Adrenal gland (tissue), 12 donors: ENCODE results near the gene ADPRHL1. TPM values are rescaled to one million over a fixed set of nuclear protein-coding genes. Genes with fewer than 3 reads are reported as not detected.
"Not testable (repeated sequence)": the region's sequence is repeated elsewhere in the genome, so short reads cannot be mapped to it uniquely, and the experiment has no call there.

Source experiments
- DNase-seq, 7 donors: peaks; one replicate each; pipeline ENCODE4 v3.0.0-alpha.2; 2019 to 2020
- H3K27ac ChIP-seq, 5 donors: fragments of 200-600 bp; sonication (generic) in 4 of 5; 1 replicate in 3 of 5; 2 replicates in 2 of 5; pipeline versions ENCODE4 v1.5.1 to v1.8.0; 2016 to 2020; ENCODE audit warnings: mild to moderate bottlenecking in 1 of 5
- H3K27me3 ChIP-seq: fragments of 200-600 bp; 2 replicates; pipeline ENCODE4 v1.8.0; 2021
- H3K36me3 ChIP-seq, 2 donors: fragments of 200-600 bp; replicated peaks in 1 of 2; 1 replicate in 1 of 2; 2 replicates in 1 of 2; pipeline versions ENCODE4 v1.5.1 to v1.8.0; 2018 to 2022
- H3K4me1 ChIP-seq, 2 donors: fragments of 200-600 bp; replicated peaks in 1 of 2; 1 replicate in 1 of 2; 2 replicates in 1 of 2; pipeline versions ENCODE4 v1.5.1 to v1.8.0; 2018 to 2021
- H3K4me3 ChIP-seq, 4 donors: fragments of 200-600 bp; sonication (generic) in 3 of 4; one replicate each; pipeline ENCODE4 v1.5.1; 2016 to 2018
- H3K9me3 ChIP-seq, 3 donors: fragments of 200-600 bp; sonication (generic) in 1 of 3; replicated peaks in 1 of 3; 1 replicate in 2 of 3; 2 replicates in 1 of 3; pipeline versions ENCODE4 v1.5.1 to v1.8.0; 2016 to 2021
- CTCF ChIP-seq, 6 experiments: fragments of 450-650 bp in 4 of 6; fragments of 200-600 bp in 2 of 6; sonication (generic) in 1 of 6; IDR thresholded peaks; 1 replicate in 5 of 6; 2 replicates in 1 of 6; pipeline versions ENCODE4 v1.5.1 to v1.8.0; 2016 to 2021; ENCODE audit warnings: antibody characterized with exemption in 6 of 6, mild to moderate bottlenecking in 2 of 6, moderate library complexity in 1 of 6
- POLR2A ChIP-seq, 2 donors: fragments of 450-650 bp; IDR thresholded peaks; one replicate each; pipeline ENCODE4 v1.6.1; 2017; ENCODE audit warnings: antibody characterized with exemption in 2 of 2, mild to moderate bottlenecking in 2 of 2, moderate library complexity in 1 of 2
- WGBS, 4 donors: extraction: QIAGEN DNeasy Blood & Tissue Kit in 2 of 4; methylation state at CpG; one replicate each; pipeline versions ENCODE4 v1.1.5 to v1.1.7; 2013 to 2017; 5-methylcytosine and 5-hydroxymethylcytosine counted together
- intact Hi-C, 2 donors: fragments of 100-400 bp; cut with DNase I; formaldehyde crosslinking; loops; one replicate each; pipeline versions ENCODE4 v1.14.1 to v1.15.0; 2022 to 2023
- polyA plus RNA-seq, 3 donors: library from polyadenylated mRNA; stranded (reverse); fragments of 200-250 nt in 2 of 3; fragments of 350-450 nt in 1 of 3; fragmentation: Illumina TruSeq in 1 of 3; extraction: RNeasy Lipid Tissue Mini Kit (QIAGEN cat#74804) in 1 of 3; gene quantifications; one replicate each; pipeline ENCODE4 v1.2.3, GENCODE V29; 2013 to 2014
- total RNA-seq, 9 donors: library from RNA; depleted of rRNA in 4 of 9; stranded (reverse); fragments of >200 nt in 4 of 9; fragments of 120-200 nt in 1 of 9; fragmentation: NEBNext Ultra II Directional in 1 of 9; extraction: Animal tissue kit (Norgen Biotek cat#: 25700) in 1 of 9; gene quantifications; one replicate each; pipeline versions ENCODE4 v1.1.0 to v1.2.4, GENCODE V29; 2013 to 2023
- donor health status: healthy with polysubstance abuse.
- donor health status: Bipolar disorder and iron deficiency.
- donor health status: DM: yes; HTN: yes; CAD: no.
- donor health status: DM: no; HTN: no; CAD: no.
- donor health status: DM: no; HTN: no; CAD: no.
- donor health status: DM: yes; HTN: yes; CAD: no.

Gene ADPRHL1
- total and polyA plus RNA-seq, 12 donors: 2.0 to 14.2 (median 4.0) TPM

- TF ChIP-seq CTCF (IDR thresholded peaks at IDR 0.05) (no peak), POLR2A (IDR thresholded peaks at IDR 0.05) (no peak)
- Histone ChIP-seq H3K4me3 (no peak overlapping the region), H3K9me3 (no peaks in the 10 kb centered on the region), H3K27me3 (no peaks in the 10 kb centered on the region), H3K36me3 (peaks cover 0 to 15% of the 10 kb centered on the region in 2 donors), H3K27ac (no peak overlapping the region), H3K4me1 (peaks cover 0 to 6% of the 10 kb centered on the region in 2 donors)
- 89 to 94% (median 90%) methylated on average over 19 to 24 of the region's 24 CpGs for WGBS, 4 donors
- intact Hi-C loops: loop anchor here in 1 of 2 donors (10.0 kb wide), 1 partner anchor 113 kb away; no protein-coding TSS in a partner anchor
- peak in 1 of 7 donors; percentile 17 for DNase-seq
Observed at GRCh38 chr13:113451951-113452421, 1.3 kb downstream of the ADPRHL1 start.

GRCh38 chr13:113450861-113451620 lies 2.2 kb downstream of the ADPRHL1 start:
- intact Hi-C loops: loop anchor here in 1 of 2 donors (10.0 kb wide), 1 partner anchor 114 kb away; no protein-coding TSS in a partner anchor
- 58 to 70% (median 60%) methylated on average over 17 to 18 of the region's 19 CpGs for WGBS, 4 donors
- H3K36me3 ChIP-seq, H3K9me3 ChIP-seq, H3K4me3 ChIP-seq, H3K27ac ChIP-seq, H3K27me3 ChIP-seq, H3K4me1 ChIP-seq: not testable (repeated sequence)
- DNase-seq: peak in 6 of 7 donors; percentile 40 to 80 (median 56)
- peak in 3 of 6 experiments; percentile 24 to 45 (median 37) for TF ChIP-seq CTCF (IDR thresholded peaks at IDR 0.05)

- not testable (repeated sequence) for DNase-seq
- whole genome bisulfite sequencing, 4 donors: 75 to 86% (median 79%) methylated on average over 8 to 9 of the region's 9 CpGs
Observed at GRCh38 chr13:113450348-113450744, 2.9 kb downstream of the ADPRHL1 start.

GRCh38 chr13:113449693-113450347 lies 3.5 kb downstream of the ADPRHL1 start:
- peak overlapping the region in 1 of 4 donors; percentile 58 for H3K4me3 ChIP-seq
- H3K9me3 ChIP-seq: no peaks in the 10 kb centered on the region
- no peaks in the 10 kb centered on the region for H3K36me3 ChIP-seq
- intact Hi-C loops: loop anchor here in 1 of 2 donors (10.0 kb wide), 1 partner anchor 115 kb away; no protein-coding TSS in a partner anchor
- TF ChIP-seq CTCF (IDR thresholded peaks at IDR 0.05) (no peak), POLR2A (IDR thresholded peaks at IDR 0.05) (no peak)
- 72 to 78% (median 75%) methylated on average over 11 to 13 of the region's 13 CpGs for WGBS, 4 donors
- peaks cover 0 to 6% of the 10 kb centered on the region in 2 donors for H3K4me1 ChIP-seq
- no peaks in the 10 kb centered on the region for H3K27me3 ChIP-seq
- no peak for DNase-seq
- peak overlapping the region in 2 of 5 donors; percentile 52 to 89 for H3K27ac ChIP-seq

More at GRCh38 chr13:113450348-113450744, 2.9 kb downstream of the ADPRHL1 start:
- intact Hi-C loops: loop anchor here in 1 of 2 donors (10.0 kb wide), 1 partner anchor 114 kb away; no protein-coding TSS in a partner anchor
- not testable (repeated sequence) for H3K27me3 ChIP-seq, H3K36me3 ChIP-seq, H3K9me3 ChIP-seq, H3K4me1 ChIP-seq, H3K4me3 ChIP-seq, H3K27ac ChIP-seq
